ENCODE measurements around the gene GRIFIN. TPM values are rescaled to one million over a fixed set of nuclear protein-coding genes. Genes with fewer than 3 reads are reported as not detected.
A peak's percentile ranks its signal among the peaks of the same experiment; 100 is the strongest.

Gene GRIFIN
- total and polyA plus RNA-seq, 9 of the 15 experiments (the other 6 are each of a cell fraction or from before 2014, with no cell fraction given) = not detected

DNA sequence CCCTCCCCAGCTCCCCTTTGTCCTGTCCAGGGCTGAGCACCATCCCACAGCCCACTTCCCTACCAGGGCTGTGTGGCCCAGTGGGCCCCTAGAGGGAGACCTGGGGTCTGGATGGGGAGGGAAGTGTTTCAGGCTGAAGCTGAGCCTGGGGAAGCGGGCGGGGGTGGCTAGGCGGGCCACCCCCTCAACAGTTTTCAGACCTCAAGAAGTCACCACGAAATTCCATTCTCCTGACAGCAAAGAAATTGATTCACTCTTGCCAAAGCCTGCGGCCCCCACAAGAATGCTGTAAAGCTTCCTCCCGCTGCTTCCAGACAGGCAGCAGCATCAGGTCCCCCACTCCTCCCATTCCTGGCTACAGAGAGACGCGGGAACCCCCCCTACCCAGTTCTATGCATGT, 40.8 kb upstream of the GRIFIN start (continued):
- TF ChIP-seq SPI1 (IDR thresholded peaks at IDR 0.05; ENCODE audit: borderline replicate concordance, low read depth, low read length) (0 out of 2 replicates have a peak, but pooled peaks have one; percentile 20), ZNF695 (CRISPR knock-in tag; IDR thresholded peaks at IDR 0.05) (no peak), TAF1 (IDR thresholded peaks at IDR 0.05; ENCODE audit: control insufficient read depth, extremely low read depth, insufficient read depth, low read length, severe bottlenecking) (no peak), KLF10 (CRISPR knock-in tag; IDR thresholded peaks at IDR 0.05) (no peak), OTX1 (CRISPR knock-in tag; IDR thresholded peaks at IDR 0.05) (no peak), CBX8 (IDR thresholded peaks at IDR 0.05; ENCODE audit: borderline replicate concordance, extremely low read depth, low read depth, low read length, poor library complexity, severe bottlenecking) (no peak)

- Histone ChIP-seq H3K27me3 (ENCODE audit: control insufficient read depth in 2 of 2, insufficient read depth in 2 of 2, low read length in 2 of 2) (peaks cover 0 to 16% of the 10 kb centered on the region in 2 experiments; a peak in 2 of 5 replicates), H4K20me1 (replicated peaks; ENCODE audit: control insufficient read depth, insufficient read depth, low read length) (peaks cover 4% of the 10 kb centered on the region; the same call in 1 of the 2 replicates), H2AFZ (ENCODE audit: low read depth, low read length) (no peak overlapping the region), H3K9ac (ENCODE audit: insufficient read depth in 1 of 2, low read depth in 2 of 2, low read length in 2 of 2) (peak overlapping the region in 1 of 2 experiments; percentile 41; a peak in 2 of 4 replicates), H3K4me2 (ENCODE audit: insufficient read depth, low read length) (no peak overlapping the region), H3K9me3 (replicated peaks; ENCODE audit: control insufficient read depth, insufficient read depth, low read depth, low read length) (no peaks in the 10 kb centered on the region), H3K4me3 (no peak overlapping the region), H3K36me3 (ENCODE audit: control insufficient read depth, insufficient read depth, low read length) (no peaks in the 10 kb centered on the region), H3K4me1 (replicated peaks in 1 of 2; ENCODE audit: control insufficient read depth in 2 of 2, insufficient read depth in 2 of 2, low read length in 2 of 2) (peaks cover 2 to 68% of the 10 kb centered on the region in 2 experiments; a peak in 4 of 5 replicates), H3K9me1 (ENCODE audit: control insufficient read depth, insufficient read depth, low read length) (no peaks in the 10 kb centered on the region), H3K79me2 (ENCODE audit: control insufficient read depth, insufficient read depth, low read length) (no peaks in the 10 kb centered on the region), H3K27ac (ENCODE audit: extremely low read depth, low read depth, low read length) (no peak overlapping the region)
- DNase-seq (ENCODE audit: extremely low read depth in 1 of 4, low spot score in 3 of 4) (no peak), FAIRE-seq (no peak), ATAC-seq (no peak)
- intact Hi-C loops (cut with micrococcal nuclease) = no loop called here
- CTCF ChIA-PET (ENCODE audit: low intra/inter-chr PET ratio) = no interaction called here
- POLR2A ChIA-PET = no interaction called here
- WGBS (ENCODE audit: insufficient coverage, low coverage, missing lambda C conversion rate) = 7% methylated on average over 8 of the region's 8 CpGs
- TF ChIP-seq, protein P1, sequence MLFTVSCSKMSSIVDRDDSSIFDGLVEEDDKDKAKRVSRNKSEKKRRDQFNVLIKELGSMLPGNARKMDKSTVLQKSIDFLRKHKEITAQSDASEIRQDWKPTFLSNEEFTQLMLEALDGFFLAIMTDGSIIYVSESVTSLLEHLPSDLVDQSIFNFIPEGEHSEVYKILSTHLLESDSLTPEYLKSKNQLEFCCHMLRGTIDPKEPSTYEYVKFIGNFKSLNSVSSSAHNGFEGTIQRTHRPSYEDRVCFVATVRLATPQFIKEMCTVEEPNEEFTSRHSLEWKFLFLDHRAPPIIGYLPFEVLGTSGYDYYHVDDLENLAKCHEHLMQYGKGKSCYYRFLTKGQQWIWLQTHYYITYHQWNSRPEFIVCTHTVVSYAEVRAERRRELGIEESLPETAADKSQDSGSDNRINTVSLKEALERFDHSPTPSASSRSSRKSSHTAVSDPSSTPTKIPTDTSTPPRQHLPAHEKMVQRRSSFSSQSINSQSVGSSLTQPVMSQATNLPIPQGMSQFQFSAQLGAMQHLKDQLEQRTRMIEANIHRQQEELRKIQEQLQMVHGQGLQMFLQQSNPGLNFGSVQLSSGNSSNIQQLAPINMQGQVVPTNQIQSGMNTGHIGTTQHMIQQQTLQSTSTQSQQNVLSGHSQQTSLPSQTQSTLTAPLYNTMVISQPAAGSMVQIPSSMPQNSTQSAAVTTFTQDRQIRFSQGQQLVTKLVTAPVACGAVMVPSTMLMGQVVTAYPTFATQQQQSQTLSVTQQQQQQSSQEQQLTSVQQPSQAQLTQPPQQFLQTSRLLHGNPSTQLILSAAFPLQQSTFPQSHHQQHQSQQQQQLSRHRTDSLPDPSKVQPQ (CRISPR knock-in tag; IDR thresholded peaks at IDR 0.05; ENCODE audit: borderline replicate concordance) = no peak
- TF ChIP-seq ZNF354B (CRISPR knock-in tag; IDR thresholded peaks at IDR 0.05) (no peak), MYC (IDR thresholded peaks at IDR 0.05; ENCODE audit: low read depth, low read length) (no peak), MYC (CRISPR knock-in tag; IDR thresholded peaks at IDR 0.05; ENCODE audit: borderline replicate concordance, low read depth) (no peak), SP1 (CRISPR knock-in tag; IDR thresholded peaks at IDR 0.05) (no peak), FOXK2 (conservative IDR thresholded peaks at IDR 0.05 in 1 of 2, IDR thresholded peaks at IDR 0.05 in 1 of 2; ENCODE audit: low read depth in 2 of 2) (no peak), ZBTB43 (CRISPR knock-in tag; IDR thresholded peaks at IDR 0.05) (no peak), RBM25 (IDR thresholded peaks at IDR 0.05; ENCODE audit: low read depth, low read length, severe bottlenecking) (no peak), ZNF76 (CRISPR knock-in tag; IDR thresholded peaks at IDR 0.05; ENCODE audit: borderline replicate concordance) (no peak), ZNF263 (CRISPR knock-in tag; IDR thresholded peaks at IDR 0.05; ENCODE audit: borderline replicate concordance) (no peak), HMGN3 (IDR thresholded peaks at IDR 0.05; ENCODE audit: borderline replicate concordance, extremely low read depth, insufficient read length, low read depth, low read length) (no peak)
- no TSS peak for BruUV-seq (replicated peaks)
- in situ Hi-C loops (cut with MboI) = no loop called here
Measured at GRCh38 chr7:2516194-2516555, 40.0 kb upstream of the GRIFIN start.
